ENCODE data around the gene SKA1. TPM values are rescaled to one million over a fixed set of nuclear protein-coding genes. Genes with fewer than 3 reads are reported as not detected.

Gene SKA1
- total and polyA plus RNA-seq, 9 of the 15 experiments (the other 6 are each of a cell fraction or from before 2014, with no cell fraction given), result 27.8 to 67.2 (median 41.9) TPM

- TF ChIP-seq CXXC5 (CRISPR knock-in tag; IDR thresholded peaks at IDR 0.05) (peak; percentile 29; the same call in 1 of the 2 replicates), CEBPB (tag; IDR thresholded peaks at IDR 0.05) (peak; percentile 82), RBFOX2 (IDR thresholded peaks at IDR 0.05; ENCODE audit: low read depth, low read length) (peak; percentile 91), GABPB1 (CRISPR knock-in tag; IDR thresholded peaks at IDR 0.05) (peak; percentile 55), POLR2B (IDR thresholded peaks at IDR 0.05; ENCODE audit: low read depth, partially characterized antibody) (peak; percentile 74), MAZ (CRISPR knock-in tag; conservative IDR thresholded peaks at IDR 0.05 in 1 of 2, IDR thresholded peaks at IDR 0.05 in 1 of 2) (peak in 1 of 2 experiments; percentile 43; a peak in 1 of 4 replicates), SUPT5H (IDR thresholded peaks at IDR 0.05) (peak; percentile 82), E2F6 (IDR thresholded peaks at IDR 0.05; ENCODE audit: borderline replicate concordance in 1 of 2, extremely low read depth in 1 of 2, insufficient read depth in 1 of 2, insufficient read length in 1 of 2, low read depth in 1 of 2, low read length in 1 of 2, poor library complexity in 1 of 2, severe bottlenecking in 1 of 2) (peak in 1 of 2 experiments; percentile 57), PYGO2 (tag; IDR thresholded peaks at IDR 0.05) (no peak), CEBPG (CRISPR knock-in tag; IDR thresholded peaks at IDR 0.05) (peak; percentile 92), CEBPG (tag; conservative IDR thresholded peaks at IDR 0.05 in 1 of 2, IDR thresholded peaks at IDR 0.05 in 1 of 2) (peak in 1 of 2 experiments; percentile 82; a peak in 3 of 4 replicates), MYBL2 (IDR thresholded peaks at IDR 0.05; ENCODE audit: low read depth) (peak; percentile 77), MYBL2 (CRISPR knock-in tag; IDR thresholded peaks at IDR 0.05; ENCODE audit: borderline replicate concordance) (no peak), CC2D1A (IDR thresholded peaks at IDR 0.05) (no peak), ZNF197 (CRISPR knock-in tag; IDR thresholded peaks at IDR 0.05; ENCODE audit: low read depth) (no peak), EGR1 (conservative IDR thresholded peaks at IDR 0.05) (no peak), FOXP4 (CRISPR knock-in tag; IDR thresholded peaks at IDR 0.05; ENCODE audit: borderline replicate concordance) (no peak), ZNF12 (CRISPR knock-in tag; IDR thresholded peaks at IDR 0.05) (no peak), ZBTB49 (CRISPR knock-in tag; IDR thresholded peaks at IDR 0.05; ENCODE audit: borderline replicate concordance) (no peak), ESRRA (IDR thresholded peaks at IDR 0.05; ENCODE audit: borderline replicate concordance, low read depth) (peak; percentile 53; the same call in 1 of the 2 replicates), ATF7 (IDR thresholded peaks at IDR 0.05) (peak; percentile 86), GABPA (tag; conservative IDR thresholded peaks at IDR 0.05; ENCODE audit: low read depth) (peak; percentile 86), SRSF9 (IDR thresholded peaks at IDR 0.05; ENCODE audit: borderline replicate concordance, low read depth, low read length) (no peak), MTA2 (IDR thresholded peaks at IDR 0.05; ENCODE audit: low read depth) (no peak)
Measured at GRCh38 chr18:50374753-50375391, at the start of gene SKA1 (continued).
